Neural progenitor cell (in vitro differentiated cells): ENCODE results near the gene KIF26B. TPM values are rescaled to one million over a fixed set of nuclear protein-coding genes. Genes with fewer than 3 reads are reported as not detected.

ENCODE experiments used
- DNase-seq: peaks from one replicate; pipeline ENCODE4 v3.0.0-alpha.2; 2016; ENCODE audit warnings: low spot score
- H2AFZ ChIP-seq: fragments of 200-600 bp; sonication (generic); replicated peaks from 2 replicates; pipeline ENCODE4 v1.6.1; 2016; ENCODE audit warnings: antibody characterized with exemption
- H3F3A ChIP-seq: fragments of 200-600 bp; sonication (generic); 2 replicates; pipeline ENCODE4 v1.6.1; 2016; ENCODE audit warnings: antibody characterized with exemption, low read depth
- H3K27ac ChIP-seq: fragments of 200-600 bp; sonication (generic); 2 replicates; pipeline ENCODE4 v1.5.1; 2016; ENCODE audit warnings: mild to moderate bottlenecking
- H3K27me3 ChIP-seq: fragments of 200-600 bp; sonication (generic); 2 replicates; pipeline ENCODE4 v1.6.1; 2016; ENCODE audit warnings: mild to moderate bottlenecking, moderate library complexity
- H3K36me3 ChIP-seq: fragments of 200-600 bp; sonication (generic); 2 replicates; pipeline ENCODE4 v1.5.1; 2016
- H3K4me1 ChIP-seq: fragments of 200-600 bp; sonication (generic); 2 replicates; pipeline ENCODE4 v1.6.1; 2016; ENCODE audit warnings: mixed run types
- H3K4me2 ChIP-seq: fragments of 200-600 bp; sonication (generic); 2 replicates; pipeline ENCODE4 v1.6.1; 2016
- H3K4me3 ChIP-seq: fragments of 200-600 bp; sonication (generic); 2 replicates; pipeline ENCODE4 v1.5.1; 2016
- H3K79me2 ChIP-seq: fragments of 200-600 bp; sonication (generic); 2 replicates; pipeline ENCODE4 v1.6.1; 2016; ENCODE audit warnings: low read depth
- H3K9ac ChIP-seq: fragments of 200-600 bp; sonication (generic); 2 replicates; pipeline ENCODE4 v1.6.1; 2016
- H3K9me3 ChIP-seq: fragments of 200-600 bp; sonication (generic); 2 replicates; pipeline ENCODE4 v1.5.1; 2016; ENCODE audit warnings: low read depth
- H4K20me1 ChIP-seq: fragments of 200-600 bp; sonication (generic); 2 replicates; pipeline ENCODE4 v1.6.1; 2016; ENCODE audit warnings: low read depth
- H3K27ac Mint-ChIP-seq: 3 replicates; pipeline ENCODE4 v1.8.0; 2021; ENCODE audit warnings: mixed read lengths
- H3K27me3 Mint-ChIP-seq: 2 replicates; pipeline ENCODE4 v1.8.0; 2022; ENCODE audit warnings: low read depth, mild to moderate bottlenecking, inconsistent platforms, moderate library complexity, mixed read lengths; ENCODE audit not compliant: insufficient read depth
- H3K36me3 Mint-ChIP-seq: 3 replicates; pipeline ENCODE4 v1.8.0; 2021; ENCODE audit warnings: mixed read lengths
- H3K4me1 Mint-ChIP-seq: 3 replicates; pipeline ENCODE4 v1.8.0; 2021; ENCODE audit warnings: mixed read lengths
- H3K4me3 Mint-ChIP-seq: 3 replicates; pipeline ENCODE4 v1.8.0; 2021; ENCODE audit warnings: mild to moderate bottlenecking, moderate library complexity, mixed read lengths
- H3K9me3 Mint-ChIP-seq: 3 replicates; pipeline ENCODE4 v1.8.0; 2020; ENCODE audit warnings: mixed read lengths
- EZH2 ChIP-seq: fragments of 200-600 bp; sonication (generic); IDR thresholded peaks from 2 replicates; pipeline ENCODE4 v1.6.1; 2017; ENCODE audit warnings: antibody characterized with exemption, mild to moderate bottlenecking, moderate library complexity
- EZH2phosphoT487 ChIP-seq: fragments of 200-600 bp; sonication (generic); IDR thresholded peaks from 2 replicates; pipeline ENCODE4 v1.6.1; 2017; ENCODE audit warnings: antibody characterized with exemption
- total RNA-seq: library from RNA; depleted of rRNA; stranded (reverse); fragments of >200 nt; gene quantifications from 2 replicates; pipeline ENCODE4 v1.2.3, GENCODE V29; 2015; ENCODE audit warnings: low replicate concordance
- TF ChIP-seq, protein P1 (sequence below): fragments of 200-600 bp; sonication (generic); IDR thresholded peaks from 2 replicates; pipeline ENCODE4 v1.5.1; 2017; ENCODE audit warnings: antibody characterized with exemption, mild to moderate bottlenecking

The KIF26B gene
- total RNA-seq, 1 donor from 2014 or later: 0.47 TPM

DNA sequence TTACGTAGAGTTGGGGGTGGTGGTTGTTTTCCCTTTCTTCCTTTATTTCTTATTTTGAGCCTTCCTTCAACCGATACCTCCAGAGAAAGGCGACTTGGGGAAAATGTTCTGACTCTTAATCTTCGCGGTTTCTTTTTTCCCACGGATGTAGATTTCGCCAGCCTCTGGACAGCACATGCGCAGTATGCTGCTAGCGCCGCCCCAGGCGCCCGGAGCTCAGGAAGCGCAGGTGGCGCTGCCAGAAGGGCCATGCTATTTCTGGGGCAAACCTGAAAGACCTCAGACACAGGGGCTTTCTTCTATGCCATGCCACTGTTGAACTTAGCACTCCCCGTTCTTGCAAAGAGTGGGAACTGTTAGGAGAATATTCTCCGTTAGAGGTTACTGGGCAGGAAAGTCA is 392.1 kb downstream of the KIF26B start:
- no peak overlapping the region for H3K9ac ChIP-seq
- no peak overlapping the region for H2AFZ ChIP-seq
- Mint-ChIP-seq H3K27me3 (no peaks in the 10 kb centered on the region), H3K4me3 (no peak overlapping the region), H3K4me1 (peaks cover 11% of the 10 kb centered on the region), H3K27ac (no peak overlapping the region), H3K9me3 (no peaks in the 10 kb centered on the region), H3K36me3 (peaks cover 2% of the 10 kb centered on the region)
- no peak for DNase-seq
- peaks cover 6% of the 10 kb centered on the region for H3F3A ChIP-seq
- H4K20me1 ChIP-seq: no peaks in the 10 kb centered on the region
- TF ChIP-seq EZH2: no peak
- TF ChIP-seq, protein P1, sequence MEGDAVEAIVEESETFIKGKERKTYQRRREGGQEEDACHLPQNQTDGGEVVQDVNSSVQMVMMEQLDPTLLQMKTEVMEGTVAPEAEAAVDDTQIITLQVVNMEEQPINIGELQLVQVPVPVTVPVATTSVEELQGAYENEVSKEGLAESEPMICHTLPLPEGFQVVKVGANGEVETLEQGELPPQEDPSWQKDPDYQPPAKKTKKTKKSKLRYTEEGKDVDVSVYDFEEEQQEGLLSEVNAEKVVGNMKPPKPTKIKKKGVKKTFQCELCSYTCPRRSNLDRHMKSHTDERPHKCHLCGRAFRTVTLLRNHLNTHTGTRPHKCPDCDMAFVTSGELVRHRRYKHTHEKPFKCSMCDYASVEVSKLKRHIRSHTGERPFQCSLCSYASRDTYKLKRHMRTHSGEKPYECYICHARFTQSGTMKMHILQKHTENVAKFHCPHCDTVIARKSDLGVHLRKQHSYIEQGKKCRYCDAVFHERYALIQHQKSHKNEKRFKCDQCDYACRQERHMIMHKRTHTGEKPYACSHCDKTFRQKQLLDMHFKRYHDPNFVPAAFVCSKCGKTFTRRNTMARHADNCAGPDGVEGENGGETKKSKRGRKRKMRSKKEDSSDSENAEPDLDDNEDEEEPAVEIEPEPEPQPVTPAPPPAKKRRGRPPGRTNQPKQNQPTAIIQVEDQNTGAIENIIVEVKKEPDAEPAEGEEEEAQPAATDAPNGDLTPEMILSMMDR: no peak
- no peak for TF ChIP-seq EZH2phosphoT487
- no peaks in the 10 kb centered on the region for H3K27me3 ChIP-seq
- peaks cover 13% of the 10 kb centered on the region for H3K4me1 ChIP-seq
- no peaks in the 10 kb centered on the region for H3K9me3 ChIP-seq
- H3K79me2 ChIP-seq: no peaks in the 10 kb centered on the region
- no peak overlapping the region for H3K27ac ChIP-seq
- no peak overlapping the region for H3K4me2 ChIP-seq
- H3K36me3 ChIP-seq: no peaks in the 10 kb centered on the region
- no peak overlapping the region for H3K4me3 ChIP-seq

DNA sequence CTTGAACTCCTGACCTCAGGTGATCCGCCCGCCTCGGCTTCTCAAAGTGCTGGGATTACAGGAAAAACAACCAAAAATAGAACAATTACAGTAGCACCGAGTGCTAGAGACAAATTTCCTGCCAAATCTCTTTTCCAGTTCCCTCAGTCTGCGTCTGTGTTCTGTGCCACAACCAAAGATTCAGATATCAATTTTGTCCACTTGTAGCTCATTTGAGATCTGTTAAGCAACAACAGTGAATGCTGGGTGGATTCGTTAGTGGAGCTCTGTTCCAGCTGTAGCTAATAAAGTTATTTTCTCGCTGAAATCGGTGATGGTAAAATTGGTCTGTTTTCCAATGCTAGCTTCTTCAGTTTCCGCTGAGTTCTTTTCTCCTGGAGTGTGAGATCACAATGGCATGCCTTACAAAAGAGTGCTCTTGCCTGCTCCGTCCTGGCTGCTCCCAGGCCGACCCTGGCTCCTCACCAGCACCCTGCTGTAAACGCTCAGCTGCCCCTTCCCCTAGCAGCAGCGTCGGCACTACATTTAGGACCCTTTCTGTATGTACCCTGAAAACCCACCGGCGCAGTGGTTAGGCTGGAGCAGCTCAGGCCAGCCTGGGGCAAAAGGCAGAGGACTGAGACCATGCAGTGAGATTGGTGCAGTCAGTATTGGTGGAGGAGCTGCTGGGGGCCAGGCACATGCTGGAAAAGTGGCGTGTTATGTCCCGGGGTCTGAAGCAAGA is 395.4 kb downstream of the KIF26B start:
- Histone ChIP-seq H2AFZ (peak overlapping the region; percentile 98), H3K4me2 (peak overlapping the region; percentile 19)
- H3K36me3 Mint-ChIP-seq: no peaks in the 10 kb centered on the region

DNA sequence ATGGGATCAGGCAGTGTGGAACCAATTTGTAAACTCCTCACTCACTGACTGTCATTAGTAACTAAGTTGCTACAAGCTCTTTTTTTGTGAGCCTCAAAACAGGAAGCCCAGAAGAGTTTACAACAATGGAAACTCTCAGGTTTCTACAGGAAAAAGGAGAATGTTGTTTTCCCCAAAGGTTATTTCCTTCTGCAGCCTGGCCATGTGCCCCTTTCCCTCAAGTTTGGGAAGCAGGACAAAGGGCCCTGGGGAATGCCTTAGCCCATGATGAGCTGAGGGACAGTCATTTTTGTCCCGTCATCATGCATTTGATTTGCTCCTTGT is 395.9 kb downstream of the KIF26B start:
- Mint-ChIP-seq H3K9me3 (no peaks in the 10 kb centered on the region), H3K36me3 (no peaks in the 10 kb centered on the region)

More for the DNA sequence above, 395.4 kb downstream of the KIF26B start:
- H3K27ac ChIP-seq: no peak overlapping the region
- H3F3A ChIP-seq: peaks cover 6% of the 10 kb centered on the region
- no peaks in the 10 kb centered on the region for H3K36me3 ChIP-seq
- Mint-ChIP-seq H3K27me3 (no peaks in the 10 kb centered on the region), H3K4me1 (peaks cover 11% of the 10 kb centered on the region), H3K4me3 (no peak overlapping the region), H3K27ac (peak overlapping the region; percentile 89), H3K9me3 (no peaks in the 10 kb centered on the region)
- H4K20me1 ChIP-seq: no peaks in the 10 kb centered on the region
- DNase-seq: peak; percentile 33
- H3K4me3 ChIP-seq: no peak overlapping the region
- no peaks in the 10 kb centered on the region for H3K27me3 ChIP-seq
- no peaks in the 10 kb centered on the region for H3K9me3 ChIP-seq
- H3K4me1 ChIP-seq: peaks cover 13% of the 10 kb centered on the region
- H3K9ac ChIP-seq: no peak overlapping the region
- no peaks in the 10 kb centered on the region for H3K79me2 ChIP-seq
- TF ChIP-seq EZH2 (no peak), EZH2phosphoT487 (no peak)
- TF ChIP-seq, protein P1: no peak

More for the DNA sequence above, 395.9 kb downstream of the KIF26B start:
- H3K27ac ChIP-seq: no peak overlapping the region
- Mint-ChIP-seq H3K27me3 (no peaks in the 10 kb centered on the region), H3K4me3 (no peak overlapping the region), H3K4me1 (peaks cover 11% of the 10 kb centered on the region), H3K27ac (no peak overlapping the region)
- no peaks in the 10 kb centered on the region for H3K9me3 ChIP-seq
- no peaks in the 10 kb centered on the region for H3K79me2 ChIP-seq
- no peak overlapping the region for H3K4me3 ChIP-seq
- peaks cover 6% of the 10 kb centered on the region for H3F3A ChIP-seq
- TF ChIP-seq EZH2 (no peak), EZH2phosphoT487 (no peak)
- TF ChIP-seq, protein P1: no peak
- H3K4me2 ChIP-seq: peak overlapping the region; percentile 19
- peak overlapping the region; percentile 98 for H2AFZ ChIP-seq
- no peak overlapping the region for H3K9ac ChIP-seq
- no peak for DNase-seq
- H3K36me3 ChIP-seq: no peaks in the 10 kb centered on the region
- peaks cover 13% of the 10 kb centered on the region for H3K4me1 ChIP-seq
- H3K27me3 ChIP-seq: no peaks in the 10 kb centered on the region
- no peaks in the 10 kb centered on the region for H4K20me1 ChIP-seq
